ENCODE results near the gene RBM28. TPM values are rescaled to one million over a fixed set of nuclear protein-coding genes. Genes with fewer than 3 reads are reported as not detected.

RBM28 gene
- total RNA-seq, 1 experiment from 2014 or later = 54.1 TPM

- intact Hi-C loops (cut with micrococcal nuclease; ENCODE audit: unreplicated experiment) = no loop called here
- Histone ChIP-seq H3K4me1 (ENCODE audit: control insufficient read depth, insufficient read depth, low read length) (no peaks in the 10 kb centered on the region; the same call in 1 of the 2 replicates), H3K9me3 (ENCODE audit: control insufficient read depth, insufficient read depth, low read depth, low read length) (no peaks in the 10 kb centered on the region), H3K27ac (ENCODE audit: low read length) (no peak overlapping the region), H3K4me3 (ENCODE audit: low read depth in 2 of 2, low read length in 2 of 2) (no peak overlapping the region), H3K36me3 (ENCODE audit: control insufficient read depth, insufficient read depth, low read length) (no peaks in the 10 kb centered on the region), H3K27me3 (ENCODE audit: control insufficient read depth, insufficient read depth, low read length) (peaks cover 24% of the 10 kb centered on the region)
- in situ Hi-C loops (cut with HindIII; ENCODE audit: low pct_unique_long_range_greater_than_20kb, low sequenced_read_pairs) = no loop called here
- ATAC-seq (no peak), DNase-seq (ENCODE audit: low read depth, low spot score) (no peak)
- ChIA-PET CTCF (no interaction called here), POLR2A (no interaction called here)
- BruUV-seq (replicated peaks) = no TSS peak
- TF ChIP-seq SIN3A (IDR thresholded peaks at IDR 0.05; ENCODE audit: borderline replicate concordance, insufficient read depth, low read depth, low read length) (no peak), REST (IDR thresholded peaks at IDR 0.05; ENCODE audit: insufficient read depth in 1 of 2, low read depth in 2 of 2, low read length in 1 of 2) (no peak), TCF7L2 (IDR thresholded peaks at IDR 0.05; ENCODE audit: low read depth, low read length) (no peak), POLR2AphosphoS5 (IDR thresholded peaks at IDR 0.05; ENCODE audit: low read depth, low read length) (no peak)
- TF ChIP-seq, protein P1, sequence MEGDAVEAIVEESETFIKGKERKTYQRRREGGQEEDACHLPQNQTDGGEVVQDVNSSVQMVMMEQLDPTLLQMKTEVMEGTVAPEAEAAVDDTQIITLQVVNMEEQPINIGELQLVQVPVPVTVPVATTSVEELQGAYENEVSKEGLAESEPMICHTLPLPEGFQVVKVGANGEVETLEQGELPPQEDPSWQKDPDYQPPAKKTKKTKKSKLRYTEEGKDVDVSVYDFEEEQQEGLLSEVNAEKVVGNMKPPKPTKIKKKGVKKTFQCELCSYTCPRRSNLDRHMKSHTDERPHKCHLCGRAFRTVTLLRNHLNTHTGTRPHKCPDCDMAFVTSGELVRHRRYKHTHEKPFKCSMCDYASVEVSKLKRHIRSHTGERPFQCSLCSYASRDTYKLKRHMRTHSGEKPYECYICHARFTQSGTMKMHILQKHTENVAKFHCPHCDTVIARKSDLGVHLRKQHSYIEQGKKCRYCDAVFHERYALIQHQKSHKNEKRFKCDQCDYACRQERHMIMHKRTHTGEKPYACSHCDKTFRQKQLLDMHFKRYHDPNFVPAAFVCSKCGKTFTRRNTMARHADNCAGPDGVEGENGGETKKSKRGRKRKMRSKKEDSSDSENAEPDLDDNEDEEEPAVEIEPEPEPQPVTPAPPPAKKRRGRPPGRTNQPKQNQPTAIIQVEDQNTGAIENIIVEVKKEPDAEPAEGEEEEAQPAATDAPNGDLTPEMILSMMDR (IDR thresholded peaks at IDR 0.05) = no peak
Observed at GRCh38 chr7:128365432-128365831, 21.7 kb upstream of the RBM28 start.

- H3K9me3 ChIP-seq (ENCODE audit: control insufficient read depth, insufficient read depth, low read depth, low read length) = no peaks in the 10 kb centered on the region
- in situ Hi-C loops (cut with HindIII; ENCODE audit: low pct_unique_long_range_greater_than_20kb, low sequenced_read_pairs) = no loop called here
- POLR2A ChIA-PET = interaction anchor here (0.6 kb wide), 1 partner anchor 23 kb away, joined by 23 read pairs; no protein-coding TSS in a partner anchor
- H3K36me3 ChIP-seq (ENCODE audit: control insufficient read depth, insufficient read depth, low read length) = no peaks in the 10 kb centered on the region
- H3K4me1 ChIP-seq (ENCODE audit: control insufficient read depth, insufficient read depth, low read length) = no peaks in the 10 kb centered on the region; the same call in 1 of the 2 replicates
- intact Hi-C loops (cut with micrococcal nuclease; ENCODE audit: unreplicated experiment) = no loop called here
- ATAC-seq = no peak
- H3K4me3 ChIP-seq (ENCODE audit: low read depth in 2 of 2, low read length in 2 of 2) = no peak overlapping the region
- H3K27me3 ChIP-seq (ENCODE audit: control insufficient read depth, insufficient read depth, low read length) = peaks cover 24% of the 10 kb centered on the region
- no peak for DNase-seq (ENCODE audit: low read depth, low spot score)
- no peak overlapping the region for H3K27ac ChIP-seq (ENCODE audit: low read length)
- TF ChIP-seq TCF7L2 (IDR thresholded peaks at IDR 0.05; ENCODE audit: low read depth, low read length) (no peak), SIN3A (IDR thresholded peaks at IDR 0.05; ENCODE audit: borderline replicate concordance, insufficient read depth, low read depth, low read length) (no peak), POLR2AphosphoS5 (IDR thresholded peaks at IDR 0.05; ENCODE audit: low read depth, low read length) (no peak), REST (IDR thresholded peaks at IDR 0.05; ENCODE audit: insufficient read depth in 1 of 2, low read depth in 2 of 2, low read length in 1 of 2) (no peak)
- TF ChIP-seq, protein P1 (IDR thresholded peaks at IDR 0.05) = no peak
- CTCF ChIA-PET = no interaction called here
- no TSS peak for BruUV-seq (replicated peaks)
Observed at GRCh38 chr7:128364166-128364870, 20.6 kb upstream of the RBM28 start.

All from Panc1 (cell line).